ENCODE data around the gene KLHDC10.
"Not testable (repeated sequence)": the region's sequence is repeated elsewhere in the genome, so short reads cannot be mapped to it uniquely, and the experiment has no call there.

Gene KLHDC10

GRCh38 chr7:130143334-130143732, 73.0 kb downstream of the KLHDC10 start:
- DNase-seq (ENCODE audit: extremely low read depth, insufficient read length): no peak
- Histone ChIP-seq H3K27me3 (replicated peaks; ENCODE audit: control insufficient read depth, insufficient read depth, low read length) (no peaks in the 10 kb centered on the region), H3K36me3 (ENCODE audit: control insufficient read depth, insufficient read depth, low read length) (no peaks in the 10 kb centered on the region), H3K4me3 (replicated peaks; ENCODE audit: low read depth, low read length) (no peak overlapping the region)
- no peak for TF ChIP-seq CTCF (IDR thresholded peaks at IDR 0.05; ENCODE audit: insufficient read depth, low read length, poor library complexity, severe bottlenecking)

GRCh38 chr7:130143986-130144311, 73.6 kb downstream of the KLHDC10 start:
- no peak for TF ChIP-seq CTCF (IDR thresholded peaks at IDR 0.05; ENCODE audit: insufficient read depth, low read length, poor library complexity, severe bottlenecking)
- DNase-seq (ENCODE audit: extremely low read depth, insufficient read length): no peak
- H3K27me3 ChIP-seq (replicated peaks; ENCODE audit: control insufficient read depth, insufficient read depth, low read length): no peaks in the 10 kb centered on the region
- H3K36me3 ChIP-seq (ENCODE audit: control insufficient read depth, insufficient read depth, low read length): no peaks in the 10 kb centered on the region
- H3K4me3 ChIP-seq (replicated peaks; ENCODE audit: low read depth, low read length): no peak overlapping the region

- DNase-seq (ENCODE audit: extremely low read depth, insufficient read length): no peak
- Histone ChIP-seq H3K27me3 (replicated peaks; ENCODE audit: control insufficient read depth, insufficient read depth, low read length) (no peaks in the 10 kb centered on the region), H3K4me3 (replicated peaks; ENCODE audit: low read depth, low read length) (no peak overlapping the region), H3K36me3 (ENCODE audit: control insufficient read depth, insufficient read depth, low read length) (no peaks in the 10 kb centered on the region)
- no peak for TF ChIP-seq CTCF (IDR thresholded peaks at IDR 0.05; ENCODE audit: insufficient read depth, low read length, poor library complexity, severe bottlenecking)
Observed at GRCh38 chr7:130144312-130145171, 74.2 kb downstream of the KLHDC10 start.

GRCh38 chr7:130145424-130146100, 75.2 kb downstream of the KLHDC10 start:
- H3K4me3 ChIP-seq (replicated peaks; ENCODE audit: low read depth, low read length): no peak overlapping the region
- H3K27me3 ChIP-seq (replicated peaks; ENCODE audit: control insufficient read depth, insufficient read depth, low read length): no peaks in the 10 kb centered on the region
- DNase-seq (ENCODE audit: extremely low read depth, insufficient read length): no peak
- no peaks in the 10 kb centered on the region for H3K36me3 ChIP-seq (ENCODE audit: control insufficient read depth, insufficient read depth, low read length)
- TF ChIP-seq CTCF (IDR thresholded peaks at IDR 0.05; ENCODE audit: insufficient read depth, low read length, poor library complexity, severe bottlenecking): no peak

GRCh38 chr7:130146142-130146541, 75.8 kb downstream of the KLHDC10 start:
- H3K36me3 ChIP-seq (ENCODE audit: control insufficient read depth, insufficient read depth, low read length); H3K4me3 ChIP-seq (replicated peaks; ENCODE audit: low read depth, low read length); DNase-seq (ENCODE audit: extremely low read depth, insufficient read length); H3K27me3 ChIP-seq (replicated peaks; ENCODE audit: control insufficient read depth, insufficient read depth, low read length): not testable (repeated sequence)

- TF ChIP-seq CTCF (IDR thresholded peaks at IDR 0.05; ENCODE audit: insufficient read depth, low read length, poor library complexity, severe bottlenecking): no peak
- no peak for DNase-seq (ENCODE audit: extremely low read depth, insufficient read length)
- H3K36me3 ChIP-seq (ENCODE audit: control insufficient read depth, insufficient read depth, low read length): no peaks in the 10 kb centered on the region
Observed at GRCh38 chr7:130146693-130147405, 76.5 kb downstream of the KLHDC10 start.

More at GRCh38 chr7:130146693-130147405, 76.5 kb downstream of the KLHDC10 start:
- H3K27me3 ChIP-seq (replicated peaks; ENCODE audit: control insufficient read depth, insufficient read depth, low read length): no peaks in the 10 kb centered on the region
- H3K4me3 ChIP-seq (replicated peaks; ENCODE audit: low read depth, low read length): no peak overlapping the region

Data from GM06990 (cell line).